ENCODE data around the gene ACOX1. TPM values are rescaled to one million over a fixed set of nuclear protein-coding genes. Genes with fewer than 3 reads are reported as not detected.

ACOX1 gene
- total and polyA plus RNA-seq, 2 of the 13 experiments (the other 11 are each of a cell fraction or from before 2014, with no cell fraction given): 86.4 to 120 TPM

- no peak for TF ChIP-seq ZBTB46 (CRISPR knock-in tag; IDR thresholded peaks at IDR 0.05; ENCODE audit: borderline replicate concordance)
- TF ChIP-seq ZBTB4 (CRISPR knock-in tag; IDR thresholded peaks at IDR 0.05; ENCODE audit: borderline replicate concordance): 0 out of 2 replicates have a peak, but pooled peaks have one; percentile 19
- peak; percentile 67; the same call in 1 of the 2 replicates for TF ChIP-seq ZSCAN9 (CRISPR knock-in tag; IDR thresholded peaks at IDR 0.05; ENCODE audit: borderline replicate concordance)
- 0 out of 2 replicates have a peak, but pooled peaks have one; percentile 43 for TF ChIP-seq ZBTB42 (CRISPR knock-in tag; IDR thresholded peaks at IDR 0.05)
- no peak for TF ChIP-seq GRHL1 (CRISPR knock-in tag; conservative IDR thresholded peaks at IDR 0.05)
- no peak for TF ChIP-seq NPAS2 (CRISPR knock-in tag; IDR thresholded peaks at IDR 0.05; ENCODE audit: borderline replicate concordance)
- TF ChIP-seq SPEN (CRISPR knock-in tag; IDR thresholded peaks at IDR 0.05; ENCODE audit: low read depth): peak; percentile 83
- TF ChIP-seq ARNT (IDR thresholded peaks at IDR 0.05): no peak
- TF ChIP-seq SOX13 (IDR thresholded peaks at IDR 0.05): no peak
- TF ChIP-seq SOX13 (CRISPR knock-in tag; conservative IDR thresholded peaks at IDR 0.05 in 1 of 2, IDR thresholded peaks at IDR 0.05 in 1 of 2): no peak
- TF ChIP-seq ZC3H4 (CRISPR knock-in tag; IDR thresholded peaks at IDR 0.05; ENCODE audit: borderline replicate concordance): no peak
- no peak for TF ChIP-seq MAF1 (CRISPR knock-in tag; IDR thresholded peaks at IDR 0.05; ENCODE audit: borderline replicate concordance)
- TF ChIP-seq ELF4 (CRISPR knock-in tag; IDR thresholded peaks at IDR 0.05; ENCODE audit: borderline replicate concordance): no peak
- TF ChIP-seq THAP9 (CRISPR knock-in tag; IDR thresholded peaks at IDR 0.05; ENCODE audit: borderline replicate concordance): peak; percentile 13; the same call in 1 of the 2 replicates
These were observed 48.3 kb upstream of the ACOX1 start, which contains the start of gene EVPL (continued) for GRCh38 chr17:76027159-76027839.
